ENCODE measurements around the gene SLX4IP.

Gene SLX4IP

DNA sequence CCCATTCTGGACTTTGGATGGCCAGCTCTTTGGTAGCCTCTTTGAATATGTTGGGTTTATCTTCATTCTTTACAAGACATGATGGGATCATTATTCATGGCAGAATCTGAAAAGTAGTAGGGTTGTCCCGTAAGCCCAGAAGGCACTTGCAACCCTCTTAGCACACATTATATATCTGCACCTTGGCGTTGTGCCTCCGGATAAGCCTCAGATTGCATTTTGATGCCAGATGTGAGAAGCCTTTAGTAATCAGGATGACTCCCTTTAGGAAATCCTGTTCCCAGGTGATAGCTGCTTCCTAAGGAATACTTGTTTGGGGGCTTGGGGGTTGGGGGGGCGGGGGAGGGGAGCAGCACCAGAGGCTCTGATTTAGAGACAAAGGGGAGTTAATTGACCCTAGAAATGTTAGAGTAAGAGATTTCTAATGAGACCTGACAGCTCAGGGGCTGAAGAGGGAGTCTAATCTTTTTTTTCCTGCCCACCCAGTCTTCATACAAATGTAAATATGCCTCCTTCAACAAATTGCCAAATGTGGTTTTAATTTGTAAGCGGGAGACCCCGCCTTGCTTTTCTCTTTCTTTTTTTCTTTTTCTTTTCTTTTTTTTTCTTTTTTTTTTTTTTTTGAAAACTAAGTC, 183.6 kb downstream of the SLX4IP start:
- H3K27ac ChIP-seq, result no peak overlapping the region
- TF ChIP-seq, protein P1, sequence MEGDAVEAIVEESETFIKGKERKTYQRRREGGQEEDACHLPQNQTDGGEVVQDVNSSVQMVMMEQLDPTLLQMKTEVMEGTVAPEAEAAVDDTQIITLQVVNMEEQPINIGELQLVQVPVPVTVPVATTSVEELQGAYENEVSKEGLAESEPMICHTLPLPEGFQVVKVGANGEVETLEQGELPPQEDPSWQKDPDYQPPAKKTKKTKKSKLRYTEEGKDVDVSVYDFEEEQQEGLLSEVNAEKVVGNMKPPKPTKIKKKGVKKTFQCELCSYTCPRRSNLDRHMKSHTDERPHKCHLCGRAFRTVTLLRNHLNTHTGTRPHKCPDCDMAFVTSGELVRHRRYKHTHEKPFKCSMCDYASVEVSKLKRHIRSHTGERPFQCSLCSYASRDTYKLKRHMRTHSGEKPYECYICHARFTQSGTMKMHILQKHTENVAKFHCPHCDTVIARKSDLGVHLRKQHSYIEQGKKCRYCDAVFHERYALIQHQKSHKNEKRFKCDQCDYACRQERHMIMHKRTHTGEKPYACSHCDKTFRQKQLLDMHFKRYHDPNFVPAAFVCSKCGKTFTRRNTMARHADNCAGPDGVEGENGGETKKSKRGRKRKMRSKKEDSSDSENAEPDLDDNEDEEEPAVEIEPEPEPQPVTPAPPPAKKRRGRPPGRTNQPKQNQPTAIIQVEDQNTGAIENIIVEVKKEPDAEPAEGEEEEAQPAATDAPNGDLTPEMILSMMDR (IDR thresholded peaks at IDR 0.05), result no peak
- H3K79me2 ChIP-seq, result no peaks in the 10 kb centered on the region

DNA sequence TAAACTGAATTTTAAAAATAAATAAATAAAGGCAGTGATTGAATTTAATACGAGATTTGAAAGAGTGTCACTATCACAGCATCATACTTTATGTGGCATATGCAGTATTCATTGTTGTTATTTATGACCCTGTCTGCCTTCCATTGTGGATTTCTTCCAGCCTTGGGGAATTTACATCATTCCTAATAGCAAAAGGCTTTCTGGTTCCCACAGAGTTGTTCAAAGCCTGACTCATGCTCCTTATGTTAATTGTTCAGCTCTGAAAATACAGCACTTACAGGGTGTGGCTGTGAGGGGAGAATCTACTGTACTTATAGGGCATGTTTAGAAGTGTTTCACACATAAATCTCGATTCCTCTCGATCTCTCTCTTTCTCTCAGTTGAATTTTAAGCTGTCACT, 184.3 kb downstream of the SLX4IP start:
- Histone ChIP-seq H3K4me2 (ENCODE audit: low read length) (no peak overlapping the region), H3K27ac (no peak overlapping the region), H3K9me3 (ENCODE audit: control insufficient read depth, low read length) (no peaks in the 10 kb centered on the region), H3K27me3 (ENCODE audit: control insufficient read depth, insufficient read depth, low read length) (no peaks in the 10 kb centered on the region), H2AFZ (no peak overlapping the region), H3K36me3 (ENCODE audit: control insufficient read depth, insufficient read depth, low read length) (no peaks in the 10 kb centered on the region), H3K4me3 (ENCODE audit: low read depth, low read length) (no peak overlapping the region), H3K9ac (no peak overlapping the region), H3K79me2 (no peaks in the 10 kb centered on the region), H3K4me1 (peaks cover 9% of the 10 kb centered on the region)
- TF ChIP-seq, protein P1 (IDR thresholded peaks at IDR 0.05), result no peak

More for the DNA sequence above, 183.6 kb downstream of the SLX4IP start:
- Histone ChIP-seq H2AFZ (no peak overlapping the region), H3K36me3 (ENCODE audit: control insufficient read depth, insufficient read depth, low read length) (no peaks in the 10 kb centered on the region), H3K4me3 (ENCODE audit: low read depth, low read length) (no peak overlapping the region), H3K4me1 (peaks cover 9% of the 10 kb centered on the region), H3K4me2 (ENCODE audit: low read length) (no peak overlapping the region), H3K9ac (no peak overlapping the region), H3K27me3 (ENCODE audit: control insufficient read depth, insufficient read depth, low read length) (no peaks in the 10 kb centered on the region), H3K9me3 (ENCODE audit: control insufficient read depth, low read length) (no peaks in the 10 kb centered on the region)

DNA sequence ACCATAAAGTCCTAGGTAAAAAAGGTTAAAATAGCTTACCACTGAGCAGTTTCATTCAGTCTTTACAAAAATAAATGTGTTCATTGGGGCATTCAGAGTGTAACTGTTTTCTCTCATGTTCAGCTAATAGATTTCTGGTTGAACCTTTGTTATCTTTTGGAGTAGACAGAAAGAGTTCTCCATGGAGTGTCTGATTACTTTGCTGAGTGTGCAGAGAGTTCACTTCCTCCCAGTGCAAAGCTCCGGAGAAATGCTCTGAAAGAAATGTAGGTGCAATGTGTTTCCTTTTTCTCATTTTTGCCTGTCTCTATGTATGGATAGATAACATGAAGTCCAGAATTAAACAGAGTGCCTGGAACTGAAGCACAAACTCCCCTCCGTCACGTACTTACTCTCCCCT, 186.0 kb downstream of the SLX4IP start:
- H3K9me3 ChIP-seq (ENCODE audit: control insufficient read depth, low read length), result no peaks in the 10 kb centered on the region
- no peak overlapping the region for H2AFZ ChIP-seq
- H3K27ac ChIP-seq, result no peak overlapping the region
- H3K27me3 ChIP-seq (ENCODE audit: control insufficient read depth, insufficient read depth, low read length), result no peaks in the 10 kb centered on the region
- no peaks in the 10 kb centered on the region for H3K36me3 ChIP-seq (ENCODE audit: control insufficient read depth, insufficient read depth, low read length)
- H3K4me1 ChIP-seq, result peaks cover 9% of the 10 kb centered on the region
- no peak overlapping the region for H3K4me3 ChIP-seq (ENCODE audit: low read depth, low read length)
- peak overlapping the region; percentile 13 for H3K4me2 ChIP-seq (ENCODE audit: low read length)
- H3K79me2 ChIP-seq, result no peaks in the 10 kb centered on the region
- H3K9ac ChIP-seq, result no peak overlapping the region
- TF ChIP-seq, protein P1 (IDR thresholded peaks at IDR 0.05), result no peak

DNA sequence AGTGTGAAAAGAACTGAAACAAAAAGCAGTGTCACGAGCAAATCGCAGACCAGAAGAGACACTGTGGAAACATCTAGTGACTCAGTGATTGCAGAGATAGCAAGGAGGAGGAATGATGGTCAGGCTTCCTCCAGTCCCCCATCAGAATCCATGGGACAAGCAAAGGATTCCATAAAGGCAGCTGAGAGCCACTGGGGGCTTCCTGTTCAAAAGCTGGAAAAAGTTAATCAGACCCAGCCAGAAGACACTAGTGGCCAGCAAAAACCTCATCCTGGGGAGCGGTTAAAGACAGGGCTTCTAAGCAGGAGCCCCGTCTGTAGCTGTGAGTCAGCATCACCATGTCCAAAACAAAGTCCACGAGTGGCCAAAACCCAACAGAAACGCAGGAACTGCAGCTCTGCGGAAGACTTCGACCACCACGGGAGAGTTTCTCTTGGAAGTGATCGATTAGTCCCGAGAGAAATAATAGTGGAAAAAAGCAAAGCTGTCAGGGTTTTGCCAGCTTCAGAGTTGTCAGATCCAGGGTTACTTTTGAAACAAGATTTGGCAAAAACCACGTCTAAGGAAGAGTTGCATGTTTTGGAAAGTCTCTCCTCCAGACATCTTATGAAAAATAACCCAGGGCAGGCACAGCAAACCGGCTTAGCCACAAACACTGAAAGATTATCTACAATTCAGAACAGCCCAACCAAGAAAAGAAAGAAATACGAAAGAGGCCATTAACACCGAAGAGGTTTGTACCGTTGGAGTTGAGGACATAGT, 187.7 kb downstream of the SLX4IP start:
- H3K79me2 ChIP-seq, result no peaks in the 10 kb centered on the region
- H3K4me1 ChIP-seq, result peaks cover 9% of the 10 kb centered on the region
- no peaks in the 10 kb centered on the region for H3K36me3 ChIP-seq (ENCODE audit: control insufficient read depth, insufficient read depth, low read length)
- no peak overlapping the region for H3K4me3 ChIP-seq (ENCODE audit: low read depth, low read length)
- H3K9me3 ChIP-seq (ENCODE audit: control insufficient read depth, low read length), result no peaks in the 10 kb centered on the region
- H2AFZ ChIP-seq, result no peak overlapping the region
- TF ChIP-seq, protein P1 (IDR thresholded peaks at IDR 0.05), result no peak
- no peak overlapping the region for H3K27ac ChIP-seq
- H3K9ac ChIP-seq, result no peak overlapping the region
- no peak overlapping the region for H3K4me2 ChIP-seq (ENCODE audit: low read length)
- no peaks in the 10 kb centered on the region for H3K27me3 ChIP-seq (ENCODE audit: control insufficient read depth, insufficient read depth, low read length)
